Tibial nerve (tissue), 3 donors: ENCODE measurements around the gene DDX59.

Source experiments
- CTCF ChIP-seq, 5 experiments: fragments of 200-600 bp in 3 of 5; fragments of 450-650 bp in 2 of 5; sonication (generic) in 3 of 5; IDR thresholded peaks; one replicate each; pipeline ENCODE4 v1.5.1; 2016 to 2019; ENCODE audit warnings: antibody characterized with exemption in 5 of 5, mild to moderate bottlenecking in 3 of 5, moderate library complexity in 2 of 5
- POLR2A ChIP-seq, 2 donors: fragments of 450-650 bp; IDR thresholded peaks; one replicate each; pipeline ENCODE4 v1.6.1; 2017; ENCODE audit warnings: antibody characterized with exemption in 2 of 2, mild to moderate bottlenecking in 2 of 2, moderate library complexity in 2 of 2

GRCh38 chr1:200714504-200715187, 44.9 kb upstream of the DDX59 start:
- no peak for TF ChIP-seq POLR2A (IDR thresholded peaks at IDR 0.05)
- no peak for TF ChIP-seq CTCF (IDR thresholded peaks at IDR 0.05)
